ENCODE measurements around the gene ANO6. TPM values are rescaled to one million over a fixed set of nuclear protein-coding genes. Genes with fewer than 3 reads are reported as not detected.

ANO6 gene
- total RNA-seq, 1 experiment from 2014 or later, result 46.8 TPM

DNA sequence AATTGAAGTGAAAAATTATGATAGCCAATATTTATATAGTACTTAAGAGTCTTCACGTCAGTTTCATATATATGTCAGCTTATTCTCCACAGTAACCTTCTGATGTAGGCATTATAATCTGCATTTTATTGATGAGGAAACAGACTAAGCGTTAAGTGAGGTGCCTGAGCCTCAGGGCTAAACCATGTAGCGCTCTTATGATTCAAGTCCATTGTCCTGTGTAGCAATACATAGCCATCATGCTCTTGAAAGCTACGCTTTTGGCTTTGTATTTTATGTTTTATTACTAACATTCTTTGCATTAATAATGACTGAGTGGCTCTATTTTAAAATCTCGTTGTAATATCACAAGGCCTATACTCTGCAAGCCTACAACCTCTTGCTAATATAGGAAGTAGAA, 79.0 kb downstream of the ANO6 start (continued):
- TF ChIP-seq ZNF425 (CRISPR knock-in tag; conservative IDR thresholded peaks at IDR 0.05), result no peak

- DNase-seq (ENCODE audit: low spot score) (no peak), ATAC-seq (no peak)
- Mint-ChIP-seq H3K36me3 (no peaks in the 10 kb centered on the region), H3K9me3 (no peaks in the 10 kb centered on the region), H3K27ac (no peak overlapping the region), H3K4me3 (no peak overlapping the region), H3K27me3 (ENCODE audit: low read depth) (no peaks in the 10 kb centered on the region), H3K4me1 (peaks cover 18% of the 10 kb centered on the region)
- TF ChIP-seq PRRX2 (CRISPR knock-in tag; IDR thresholded peaks at IDR 0.05) (no peak), SOX15 (CRISPR knock-in tag; IDR thresholded peaks at IDR 0.05) (no peak), E2F4 (CRISPR knock-in tag; IDR thresholded peaks at IDR 0.05; ENCODE audit: borderline replicate concordance, low read depth) (no peak), SP1 (CRISPR knock-in tag; conservative IDR thresholded peaks at IDR 0.05) (no peak), TEAD1 (CRISPR knock-in tag; IDR thresholded peaks at IDR 0.05) (no peak), TP53 (CRISPR knock-in tag; IDR thresholded peaks at IDR 0.05) (no peak), USF2 (CRISPR knock-in tag; IDR thresholded peaks at IDR 0.05) (no peak), CTCF (IDR thresholded peaks at IDR 0.05) (no peak), EMX1 (CRISPR knock-in tag; IDR thresholded peaks at IDR 0.05) (no peak), NR1H2 (CRISPR knock-in tag; IDR thresholded peaks at IDR 0.05) (no peak), ZNF121 (CRISPR knock-in tag; IDR thresholded peaks at IDR 0.05) (no peak)
- TF ChIP-seq, protein P1, sequence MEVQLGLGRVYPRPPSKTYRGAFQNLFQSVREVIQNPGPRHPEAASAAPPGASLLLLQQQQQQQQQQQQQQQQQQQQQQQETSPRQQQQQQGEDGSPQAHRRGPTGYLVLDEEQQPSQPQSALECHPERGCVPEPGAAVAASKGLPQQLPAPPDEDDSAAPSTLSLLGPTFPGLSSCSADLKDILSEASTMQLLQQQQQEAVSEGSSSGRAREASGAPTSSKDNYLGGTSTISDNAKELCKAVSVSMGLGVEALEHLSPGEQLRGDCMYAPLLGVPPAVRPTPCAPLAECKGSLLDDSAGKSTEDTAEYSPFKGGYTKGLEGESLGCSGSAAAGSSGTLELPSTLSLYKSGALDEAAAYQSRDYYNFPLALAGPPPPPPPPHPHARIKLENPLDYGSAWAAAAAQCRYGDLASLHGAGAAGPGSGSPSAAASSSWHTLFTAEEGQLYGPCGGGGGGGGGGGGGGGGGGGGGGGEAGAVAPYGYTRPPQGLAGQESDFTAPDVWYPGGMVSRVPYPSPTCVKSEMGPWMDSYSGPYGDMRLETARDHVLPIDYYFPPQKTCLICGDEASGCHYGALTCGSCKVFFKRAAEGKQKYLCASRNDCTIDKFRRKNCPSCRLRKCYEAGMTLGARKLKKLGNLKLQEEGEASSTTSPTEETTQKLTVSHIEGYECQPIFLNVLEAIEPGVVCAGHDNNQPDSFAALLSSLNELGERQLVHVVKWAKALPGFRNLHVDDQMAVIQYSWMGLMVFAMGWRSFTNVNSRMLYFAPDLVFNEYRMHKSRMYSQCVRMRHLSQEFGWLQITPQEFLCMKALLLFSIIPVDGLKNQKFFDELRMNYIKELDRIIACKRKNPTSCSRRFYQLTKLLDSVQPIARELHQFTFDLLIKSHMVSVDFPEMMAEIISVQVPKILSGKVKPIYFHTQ (CRISPR knock-in tag; IDR thresholded peaks at IDR 0.05), result no peak
- ChIA-PET CTCF (no interaction called here), POLR2A (interaction anchor here (0.6 kb wide), 1 partner anchor 167 kb away, joined by 3 read pairs; no protein-coding TSS in a partner anchor)
Observed at GRCh38 chr12:45296046-45296586, 80.2 kb downstream of the ANO6 start.

GRCh38 chr12:45298047-45298446, 82.2 kb downstream of the ANO6 start:
- no peak overlapping the region for H3K4me3 Mint-ChIP-seq
- no peak for ATAC-seq
- ChIA-PET CTCF (no interaction called here), POLR2A (no interaction called here)
- H3K36me3 Mint-ChIP-seq, result no peaks in the 10 kb centered on the region
- H3K27ac Mint-ChIP-seq, result no peak overlapping the region
- peaks cover 16% of the 10 kb centered on the region for H3K4me1 Mint-ChIP-seq
- H3K27me3 Mint-ChIP-seq (ENCODE audit: low read depth), result no peaks in the 10 kb centered on the region
- no peaks in the 10 kb centered on the region for H3K9me3 Mint-ChIP-seq
- TF ChIP-seq, protein P2, sequence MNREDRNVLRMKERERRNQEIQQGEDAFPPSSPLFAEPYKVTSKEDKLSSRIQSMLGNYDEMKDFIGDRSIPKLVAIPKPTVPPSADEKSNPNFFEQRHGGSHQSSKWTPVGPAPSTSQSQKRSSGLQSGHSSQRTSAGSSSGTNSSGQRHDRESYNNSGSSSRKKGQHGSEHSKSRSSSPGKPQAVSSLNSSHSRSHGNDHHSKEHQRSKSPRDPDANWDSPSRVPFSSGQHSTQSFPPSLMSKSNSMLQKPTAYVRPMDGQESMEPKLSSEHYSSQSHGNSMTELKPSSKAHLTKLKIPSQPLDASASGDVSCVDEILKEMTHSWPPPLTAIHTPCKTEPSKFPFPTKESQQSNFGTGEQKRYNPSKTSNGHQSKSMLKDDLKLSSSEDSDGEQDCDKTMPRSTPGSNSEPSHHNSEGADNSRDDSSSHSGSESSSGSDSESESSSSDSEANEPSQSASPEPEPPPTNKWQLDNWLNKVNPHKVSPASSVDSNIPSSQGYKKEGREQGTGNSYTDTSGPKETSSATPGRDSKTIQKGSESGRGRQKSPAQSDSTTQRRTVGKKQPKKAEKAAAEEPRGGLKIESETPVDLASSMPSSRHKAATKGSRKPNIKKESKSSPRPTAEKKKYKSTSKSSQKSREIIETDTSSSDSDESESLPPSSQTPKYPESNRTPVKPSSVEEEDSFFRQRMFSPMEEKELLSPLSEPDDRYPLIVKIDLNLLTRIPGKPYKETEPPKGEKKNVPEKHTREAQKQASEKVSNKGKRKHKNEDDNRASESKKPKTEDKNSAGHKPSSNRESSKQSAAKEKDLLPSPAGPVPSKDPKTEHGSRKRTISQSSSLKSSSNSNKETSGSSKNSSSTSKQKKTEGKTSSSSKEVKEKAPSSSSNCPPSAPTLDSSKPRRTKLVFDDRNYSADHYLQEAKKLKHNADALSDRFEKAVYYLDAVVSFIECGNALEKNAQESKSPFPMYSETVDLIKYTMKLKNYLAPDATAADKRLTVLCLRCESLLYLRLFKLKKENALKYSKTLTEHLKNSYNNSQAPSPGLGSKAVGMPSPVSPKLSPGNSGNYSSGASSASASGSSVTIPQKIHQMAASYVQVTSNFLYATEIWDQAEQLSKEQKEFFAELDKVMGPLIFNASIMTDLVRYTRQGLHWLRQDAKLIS (CRISPR knock-in tag; IDR thresholded peaks at IDR 0.05; ENCODE audit: borderline replicate concordance), result no peak
- no peak for DNase-seq (ENCODE audit: low spot score)

Data from WTC11 (cell line).